ENCODE measurements around the gene MBD6. TPM values are rescaled to one million over a fixed set of nuclear protein-coding genes. Genes with fewer than 3 reads are reported as not detected.
"Not testable (repeated sequence)": the region's sequence is repeated elsewhere in the genome, so short reads cannot be mapped to it uniquely, and the experiment has no call there.

The MBD6 gene
- polyA plus RNA-seq, 1 donor = 67.7 TPM

- no peaks in the 10 kb centered on the region for H3K36me3 ChIP-seq (ENCODE audit: control insufficient read depth, insufficient read depth, low read length)
- H3K4me3 ChIP-seq (ENCODE audit: low read length) = no peak overlapping the region
- no CpG with 5 or more reads among the region's 7 CpGs for WGBS (ENCODE audit: insufficient coverage, low lambda C conversion rate)
- no peak overlapping the region for H3K27ac ChIP-seq (ENCODE audit: low read length)
- H3K4me1 ChIP-seq (ENCODE audit: control insufficient read depth, insufficient read depth, low read length) = no peaks in the 10 kb centered on the region
- H3K9me3 ChIP-seq (ENCODE audit: control insufficient read depth, low read depth, low read length) = no peaks in the 10 kb centered on the region
- DNase-seq = no peak
- H3K27me3 ChIP-seq (ENCODE audit: control insufficient read depth, insufficient read depth, low read length) = peaks cover 18% of the 10 kb centered on the region
Measured at GRCh38 chr12:57564178-57564740, 41.6 kb downstream of the MBD6 start.

GRCh38 chr12:57568838-57569237 is 46.2 kb downstream of the MBD6 start:
- Histone ChIP-seq H3K27me3 (ENCODE audit: control insufficient read depth, insufficient read depth, low read length) (peaks cover 12% of the 10 kb centered on the region), H3K36me3 (ENCODE audit: control insufficient read depth, insufficient read depth, low read length) (no peaks in the 10 kb centered on the region), H3K4me3 (ENCODE audit: low read length) (no peak overlapping the region), H3K27ac (ENCODE audit: low read length) (no peak overlapping the region), H3K4me1 (ENCODE audit: control insufficient read depth, insufficient read depth, low read length) (no peaks in the 10 kb centered on the region), H3K9me3 (ENCODE audit: control insufficient read depth, low read depth, low read length) (no peaks in the 10 kb centered on the region)
- no CpG with 5 or more reads among the region's 6 CpGs for WGBS (ENCODE audit: insufficient coverage, low lambda C conversion rate)
- DNase-seq = no peak

- Histone ChIP-seq H3K4me3 (ENCODE audit: low read length) (no peak overlapping the region), H3K27me3 (ENCODE audit: control insufficient read depth, insufficient read depth, low read length) (peaks cover 7% of the 10 kb centered on the region), H3K9me3 (ENCODE audit: control insufficient read depth, low read depth, low read length) (no peaks in the 10 kb centered on the region), H3K36me3 (ENCODE audit: control insufficient read depth, insufficient read depth, low read length) (no peaks in the 10 kb centered on the region), H3K27ac (ENCODE audit: low read length) (no peak overlapping the region), H3K4me1 (ENCODE audit: control insufficient read depth, insufficient read depth, low read length) (no peaks in the 10 kb centered on the region)
- DNase-seq = no peak
- WGBS (ENCODE audit: insufficient coverage, low lambda C conversion rate) = no CpG with 5 or more reads among the region's 18 CpGs
Measured at GRCh38 chr12:57569858-57570257, 47.2 kb downstream of the MBD6 start.

GRCh38 chr12:57570438-57570837 is 47.8 kb downstream of the MBD6 start:
- 100% methylated on average over 4 of the region's 13 CpGs for WGBS (ENCODE audit: insufficient coverage, low lambda C conversion rate)
- not testable (repeated sequence) for DNase-seq; H3K27ac ChIP-seq (ENCODE audit: low read length); H3K36me3 ChIP-seq (ENCODE audit: control insufficient read depth, insufficient read depth, low read length); H3K27me3 ChIP-seq (ENCODE audit: control insufficient read depth, insufficient read depth, low read length); H3K4me3 ChIP-seq (ENCODE audit: low read length); H3K4me1 ChIP-seq (ENCODE audit: control insufficient read depth, insufficient read depth, low read length); H3K9me3 ChIP-seq (ENCODE audit: control insufficient read depth, low read depth, low read length)

GRCh38 chr12:57571926-57572762 is 49.5 kb downstream of the MBD6 start:
- WGBS (ENCODE audit: insufficient coverage, low lambda C conversion rate) = no CpG with 5 or more reads among the region's 12 CpGs
- DNase-seq = no peak

GRCh38 chr12:57574795-57575194 is 52.2 kb downstream of the MBD6 start:
- Histone ChIP-seq H3K4me1 (ENCODE audit: control insufficient read depth, insufficient read depth, low read length) (peaks cover 14% of the 10 kb centered on the region), H3K27ac (ENCODE audit: low read length) (no peak overlapping the region), H3K9me3 (ENCODE audit: control insufficient read depth, low read depth, low read length) (no peaks in the 10 kb centered on the region), H3K27me3 (ENCODE audit: control insufficient read depth, insufficient read depth, low read length) (peaks cover 3% of the 10 kb centered on the region), H3K36me3 (ENCODE audit: control insufficient read depth, insufficient read depth, low read length) (no peaks in the 10 kb centered on the region), H3K4me3 (ENCODE audit: low read length) (no peak overlapping the region)
- DNase-seq = no peak
- no CpG with 5 or more reads among the region's 10 CpGs for WGBS (ENCODE audit: insufficient coverage, low lambda C conversion rate)

More at GRCh38 chr12:57571926-57572762, 49.5 kb downstream of the MBD6 start:
- Histone ChIP-seq H3K9me3 (ENCODE audit: control insufficient read depth, low read depth, low read length) (no peaks in the 10 kb centered on the region), H3K27ac (ENCODE audit: low read length) (no peak overlapping the region), H3K36me3 (ENCODE audit: control insufficient read depth, insufficient read depth, low read length) (no peaks in the 10 kb centered on the region), H3K4me1 (ENCODE audit: control insufficient read depth, insufficient read depth, low read length) (peaks cover 11% of the 10 kb centered on the region), H3K27me3 (ENCODE audit: control insufficient read depth, insufficient read depth, low read length) (peaks cover 6% of the 10 kb centered on the region), H3K4me3 (ENCODE audit: low read length) (no peak overlapping the region)

- no peaks in the 10 kb centered on the region for H3K9me3 ChIP-seq (ENCODE audit: control insufficient read depth, low read depth, low read length)
- peaks cover 3% of the 10 kb centered on the region for H3K27me3 ChIP-seq (ENCODE audit: control insufficient read depth, insufficient read depth, low read length)
- H3K4me1 ChIP-seq (ENCODE audit: control insufficient read depth, insufficient read depth, low read length) = peaks cover 23% of the 10 kb centered on the region
- no CpG with 5 or more reads among the region's 12 CpGs for WGBS (ENCODE audit: insufficient coverage, low lambda C conversion rate)
- no peaks in the 10 kb centered on the region for H3K36me3 ChIP-seq (ENCODE audit: control insufficient read depth, insufficient read depth, low read length)
- no peak overlapping the region for H3K4me3 ChIP-seq (ENCODE audit: low read length)
- DNase-seq = peak; percentile 45 to 77
- peak overlapping the region; percentile 33 for H3K27ac ChIP-seq (ENCODE audit: low read length)
Measured at GRCh38 chr12:57575771-57576612, 53.4 kb downstream of the MBD6 start.

- no peak overlapping the region for H3K4me3 ChIP-seq (ENCODE audit: low read length)
- H3K9me3 ChIP-seq (ENCODE audit: control insufficient read depth, low read depth, low read length) = no peaks in the 10 kb centered on the region
- peak; percentile 26 to 36 for DNase-seq
- H3K4me1 ChIP-seq (ENCODE audit: control insufficient read depth, insufficient read depth, low read length) = peaks cover 23% of the 10 kb centered on the region
- H3K27ac ChIP-seq (ENCODE audit: low read length) = no peak overlapping the region
- 100% methylated on average over 1 of the region's 9 CpGs for WGBS (ENCODE audit: insufficient coverage, low lambda C conversion rate)
- H3K36me3 ChIP-seq (ENCODE audit: control insufficient read depth, insufficient read depth, low read length) = no peaks in the 10 kb centered on the region
- peaks cover 3% of the 10 kb centered on the region for H3K27me3 ChIP-seq (ENCODE audit: control insufficient read depth, insufficient read depth, low read length)
Measured at GRCh38 chr12:57576613-57577160, 54.1 kb downstream of the MBD6 start.

- Histone ChIP-seq H3K4me1 (ENCODE audit: control insufficient read depth, insufficient read depth, low read length) (peaks cover 23% of the 10 kb centered on the region), H3K27ac (ENCODE audit: low read length) (no peak overlapping the region), H3K9me3 (ENCODE audit: control insufficient read depth, low read depth, low read length) (no peaks in the 10 kb centered on the region), H3K27me3 (ENCODE audit: control insufficient read depth, insufficient read depth, low read length) (peaks cover 2% of the 10 kb centered on the region), H3K4me3 (ENCODE audit: low read length) (no peak overlapping the region), H3K36me3 (ENCODE audit: control insufficient read depth, insufficient read depth, low read length) (no peaks in the 10 kb centered on the region)
- no peak for DNase-seq
- 89% methylated on average over 3 of the region's 12 CpGs for WGBS (ENCODE audit: insufficient coverage, low lambda C conversion rate)
Measured at GRCh38 chr12:57577981-57578758, 55.5 kb downstream of the MBD6 start.
